Astrocyte (in vitro differentiated cells and primary cell): ENCODE results near the gene KLHL24. TPM values are rescaled to one million over a fixed set of nuclear protein-coding genes. Genes with fewer than 3 reads are reported as not detected.
"Not testable (repeated sequence)": the region's sequence is repeated elsewhere in the genome, so short reads cannot be mapped to it uniquely, and the experiment has no call there.

Experiments
- DNase-seq: peaks from one replicate; pipeline ENCODE4 v3.0.0-alpha.2; 2010; ENCODE audit warnings: low read depth
- FAIRE-seq: peaks from 2 replicates; lab custom pipeline; 2011; peaks lifted over from hg19 to GRCh38; lab: Jason Lieb, UNC
- H2AFZ ChIP-seq: 2 replicates; pipeline ENCODE4 v1.6.0; 2012; ENCODE audit warnings: low read depth, low read length, inconsistent platforms
- H3K27ac ChIP-seq: 2 replicates; pipeline ENCODE4 v1.5.1; 2011; ENCODE audit warnings: low read depth, low read length, inconsistent platforms
- H3K27me3 ChIP-seq: 2 replicates; pipeline ENCODE4 v1.6.0; 2011; ENCODE audit warnings: low read length, inconsistent platforms; ENCODE audit not compliant: insufficient read depth
- H3K36me3 ChIP-seq: 2 replicates; pipeline ENCODE4 v1.5.1; 2011; ENCODE audit warnings: low read length, inconsistent platforms; ENCODE audit not compliant: insufficient read depth
- H3K4me1 ChIP-seq: 2 replicates; pipeline ENCODE4 v1.5.1; 2011; ENCODE audit warnings: low read length, inconsistent platforms; ENCODE audit not compliant: insufficient read depth
- H3K4me2 ChIP-seq: 2 replicates; pipeline ENCODE4 v1.6.0; 2012; ENCODE audit warnings: low read length, inconsistent platforms
- H3K4me3 ChIP-seq: 2 replicates; pipeline ENCODE4 v1.5.1; 2011; ENCODE audit warnings: low read depth, mild to moderate bottlenecking, low read length, inconsistent platforms; ENCODE audit not compliant: insufficient read depth
- H3K79me2 ChIP-seq: 2 replicates; pipeline ENCODE4 v1.6.0; 2012; ENCODE audit warnings: mild to moderate bottlenecking, low read length, inconsistent platforms; ENCODE audit not compliant: insufficient read depth
- H3K9ac ChIP-seq: 2 replicates; pipeline ENCODE4 v1.6.0; 2012; ENCODE audit warnings: mild to moderate bottlenecking, low read length, inconsistent platforms
- H3K9me3 ChIP-seq: 2 replicates; pipeline ENCODE4 v1.5.1; 2012; ENCODE audit warnings: low read depth, mild to moderate bottlenecking, low read length, inconsistent platforms; ENCODE audit not compliant: insufficient read depth
- H4K20me1 ChIP-seq: 2 replicates; pipeline ENCODE4 v1.6.0; 2012; ENCODE audit warnings: low read length, inconsistent platforms; ENCODE audit not compliant: insufficient read depth
- H3K27ac Mint-ChIP-seq: one replicate; pipeline ENCODE4 v1.8.0; 2021; ENCODE audit warnings: mild to moderate bottlenecking, mixed read lengths; ENCODE audit not compliant: unreplicated experiment
- H3K27me3 Mint-ChIP-seq: one replicate; pipeline ENCODE4 v1.8.0; 2021; ENCODE audit warnings: low read depth, mixed read lengths; ENCODE audit not compliant: unreplicated experiment
- H3K36me3 Mint-ChIP-seq: one replicate; pipeline ENCODE4 v1.8.0; 2021; ENCODE audit warnings: low read depth, mixed read lengths; ENCODE audit not compliant: unreplicated experiment
- H3K4me1 Mint-ChIP-seq: one replicate; pipeline ENCODE4 v1.8.0; 2021; ENCODE audit warnings: low read depth, mixed read lengths; ENCODE audit not compliant: unreplicated experiment
- H3K4me3 Mint-ChIP-seq: one replicate; pipeline ENCODE4 v1.8.0; 2021; ENCODE audit warnings: mild to moderate bottlenecking, moderate library complexity, mixed read lengths; ENCODE audit not compliant: unreplicated experiment
- H3K9me3 Mint-ChIP-seq: one replicate; pipeline ENCODE4 v1.8.0; 2021; ENCODE audit warnings: mild to moderate bottlenecking, mixed read lengths; ENCODE audit not compliant: unreplicated experiment
- CTCF ChIP-seq: IDR thresholded peaks from 2 replicates; pipeline ENCODE4 v1.5.1; 2011; ENCODE audit warnings: low read depth, mild to moderate bottlenecking, inconsistent platforms, low read length, moderate library complexity; ENCODE audit not compliant: insufficient read depth
- EZH2 ChIP-seq: IDR thresholded peaks from 2 replicates; pipeline ENCODE4 v1.6.1; 2012; ENCODE audit warnings: mild to moderate bottlenecking, low read length, inconsistent platforms; ENCODE audit not compliant: insufficient read depth
- total RNA-seq: library from RNA; stranded (reverse); gene quantifications from 2 replicates; pipeline ENCODE4 v1.2.1, GENCODE V29; 2021

KLHL24 gene
- total RNA-seq, 1 donor from 2014 or later: 38.7 TPM

GRCh38 chr3:183619624-183620251 lies 15.7 kb upstream of the KLHL24 start:
- Histone ChIP-seq H3K4me2 (no peak overlapping the region), H3K4me3 (no peak overlapping the region), H2AFZ (no peak overlapping the region), H3K79me2 (no peaks in the 10 kb centered on the region), H4K20me1 (no peaks in the 10 kb centered on the region), H3K9ac (no peak overlapping the region), H3K4me1 (no peaks in the 10 kb centered on the region), H3K27ac (no peak overlapping the region), H3K36me3 (no peaks in the 10 kb centered on the region), H3K9me3 (no peaks in the 10 kb centered on the region), H3K27me3 (peaks cover 6% of the 10 kb centered on the region)
- FAIRE-seq: no peak
- Mint-ChIP-seq H3K27ac (no peak overlapping the region), H3K4me1 (no peaks in the 10 kb centered on the region), H3K4me3 (no peak overlapping the region), H3K36me3 (no peaks in the 10 kb centered on the region), H3K9me3 (no peaks in the 10 kb centered on the region), H3K27me3 (peaks cover 12% of the 10 kb centered on the region)
- TF ChIP-seq CTCF (no peak), EZH2 (no peak)
- DNase-seq: no peak

GRCh38 chr3:183620252-183620628 lies 15.2 kb upstream of the KLHL24 start:
- Mint-ChIP-seq H3K4me1 (no peaks in the 10 kb centered on the region), H3K27me3 (peaks cover 13% of the 10 kb centered on the region), H3K4me3 (no peak overlapping the region), H3K9me3 (no peaks in the 10 kb centered on the region), H3K27ac (no peak overlapping the region), H3K36me3 (no peaks in the 10 kb centered on the region)
- H3K4me3 ChIP-seq: no peak overlapping the region
- no peaks in the 10 kb centered on the region for H3K79me2 ChIP-seq
- H3K27ac ChIP-seq: no peak overlapping the region
- no peaks in the 10 kb centered on the region for H4K20me1 ChIP-seq
- FAIRE-seq: no peak
- H3K36me3 ChIP-seq: no peaks in the 10 kb centered on the region
- peaks cover 6% of the 10 kb centered on the region for H3K27me3 ChIP-seq
- no peak overlapping the region for H3K4me2 ChIP-seq
- H2AFZ ChIP-seq: no peak overlapping the region
- no peaks in the 10 kb centered on the region for H3K9me3 ChIP-seq
- no peak for DNase-seq
- H3K4me1 ChIP-seq: no peaks in the 10 kb centered on the region
- TF ChIP-seq CTCF (no peak), EZH2 (no peak)
- no peak overlapping the region for H3K9ac ChIP-seq

- H3K4me1 Mint-ChIP-seq, H3K4me2 ChIP-seq, H3K27ac ChIP-seq, H2AFZ ChIP-seq, H3K9ac ChIP-seq, H3K27ac Mint-ChIP-seq, H3K36me3 ChIP-seq, H3K4me1 ChIP-seq, H3K9me3 Mint-ChIP-seq, DNase-seq, H4K20me1 ChIP-seq, H3K27me3 ChIP-seq, H3K79me2 ChIP-seq, FAIRE-seq, H3K9me3 ChIP-seq, H3K36me3 Mint-ChIP-seq, H3K27me3 Mint-ChIP-seq, H3K4me3 ChIP-seq, H3K4me3 Mint-ChIP-seq: not testable (repeated sequence)
Measured at GRCh38 chr3:183622473-183622872, 12.9 kb upstream of the KLHL24 start.
